Measurements from ENCODE around the gene FAM240B.

FAM240B gene

GRCh38 chr9:38720083-38720745 is at the start of gene FAM240B:
TSS of gene FAM240B (minus strand) at chr9:38720133. CDS start at chr9:38703999, 16,134 bp downstream.
- DNase-seq (ENCODE audit: low spot score) = no peak

GRCh38 chr9:38768351-38768761 is 48.4 kb upstream of the FAM240B start:
- DNase-seq (ENCODE audit: low spot score) = no peak

GRCh38 chr9:38765101-38765500 is 45.2 kb upstream of the FAM240B start:
- DNase-seq (ENCODE audit: low spot score) = no peak

GRCh38 chr9:38761999-38762398 is 42.1 kb upstream of the FAM240B start:
- peak; percentile 13 for DNase-seq (ENCODE audit: low spot score)

GRCh38 chr9:38761339-38761738 is 41.4 kb upstream of the FAM240B start:
- no peak for DNase-seq (ENCODE audit: low spot score)

GRCh38 chr9:38756702-38757101 is 36.8 kb upstream of the FAM240B start:
- no peak for DNase-seq (ENCODE audit: low spot score)

GRCh38 chr9:38747941-38748340 is 28.0 kb upstream of the FAM240B start:
- no peak for DNase-seq (ENCODE audit: low spot score)

- no peak for DNase-seq (ENCODE audit: low spot score)
These were observed 27.1 kb upstream of the FAM240B start for GRCh38 chr9:38747067-38747466.

- no peak for DNase-seq (ENCODE audit: low spot score)
These were observed 26.4 kb upstream of the FAM240B start for GRCh38 chr9:38746303-38746702.

- no peak for DNase-seq (ENCODE audit: low spot score)
These were observed 24.6 kb upstream of the FAM240B start for GRCh38 chr9:38744484-38744883.

- DNase-seq (ENCODE audit: low spot score) = no peak
These were observed 17.3 kb upstream of the FAM240B start for GRCh38 chr9:38737246-38737645.

- no peak for DNase-seq (ENCODE audit: low spot score)
These were observed 14.9 kb upstream of the FAM240B start for GRCh38 chr9:38734831-38735230.

- no peak for DNase-seq (ENCODE audit: low spot score)
These were observed 13.6 kb upstream of the FAM240B start for GRCh38 chr9:38733503-38733902.

GRCh38 chr9:38732885-38733284 is 13.0 kb upstream of the FAM240B start:
- DNase-seq (ENCODE audit: low spot score) = no peak

GRCh38 chr9:38727497-38728001 is 7.6 kb upstream of the FAM240B start:
- peak; percentile 67 for DNase-seq (ENCODE audit: low spot score)

GRCh38 chr9:38724754-38725153 is 4.8 kb upstream of the FAM240B start:
- DNase-seq (ENCODE audit: low spot score) = no peak

- DNase-seq (ENCODE audit: low spot score) = no peak
These were observed 1.8 kb downstream of the FAM240B start for GRCh38 chr9:38718148-38718547.

GRCh38 chr9:38715684-38716083 is 4.2 kb downstream of the FAM240B start:
- DNase-seq (ENCODE audit: low spot score) = no peak

GRCh38 chr9:38713426-38713825 is 6.5 kb downstream of the FAM240B start:
- no peak for DNase-seq (ENCODE audit: low spot score)

GRCh38 chr9:38708759-38709158 is 11.2 kb downstream of the FAM240B start:
- DNase-seq (ENCODE audit: low spot score) = no peak

GRCh38 chr9:38707885-38708637 is 11.9 kb downstream of the FAM240B start:
- no peak for DNase-seq (ENCODE audit: low spot score)

GRCh38 chr9:38706493-38706892 is 13.4 kb downstream of the FAM240B start:
- DNase-seq (ENCODE audit: low spot score) = no peak

GRCh38 chr9:38705917-38706316 is 14.0 kb downstream of the FAM240B start:
- DNase-seq (ENCODE audit: low spot score) = no peak

All from Ammon's horn (tissue), 1 donor.